ENCODE results near the gene PPARGC1A. TPM values are rescaled to one million over a fixed set of nuclear protein-coding genes. Genes with fewer than 3 reads are reported as not detected.
A peak's percentile ranks its signal among the peaks of the same experiment; 100 is the strongest.

The PPARGC1A gene
- total RNA-seq, 2 donors from 2014 or later, result 9.2 to 14.7 TPM

GRCh38 chr4:23878246-23878891, 11.5 kb downstream of the PPARGC1A start:
- H3K4me1 ChIP-seq (replicated peaks), result no peaks in the 10 kb centered on the region
- no peak for DNase-seq (ENCODE audit: low spot score)
- intact Hi-C loops (cut with DNase I), result no loop called here
- TF ChIP-seq POLR2A (IDR thresholded peaks at IDR 0.05) (no peak), POLR2AphosphoS5 (IDR thresholded peaks at IDR 0.05) (no peak)
- TF ChIP-seq, protein P1, sequence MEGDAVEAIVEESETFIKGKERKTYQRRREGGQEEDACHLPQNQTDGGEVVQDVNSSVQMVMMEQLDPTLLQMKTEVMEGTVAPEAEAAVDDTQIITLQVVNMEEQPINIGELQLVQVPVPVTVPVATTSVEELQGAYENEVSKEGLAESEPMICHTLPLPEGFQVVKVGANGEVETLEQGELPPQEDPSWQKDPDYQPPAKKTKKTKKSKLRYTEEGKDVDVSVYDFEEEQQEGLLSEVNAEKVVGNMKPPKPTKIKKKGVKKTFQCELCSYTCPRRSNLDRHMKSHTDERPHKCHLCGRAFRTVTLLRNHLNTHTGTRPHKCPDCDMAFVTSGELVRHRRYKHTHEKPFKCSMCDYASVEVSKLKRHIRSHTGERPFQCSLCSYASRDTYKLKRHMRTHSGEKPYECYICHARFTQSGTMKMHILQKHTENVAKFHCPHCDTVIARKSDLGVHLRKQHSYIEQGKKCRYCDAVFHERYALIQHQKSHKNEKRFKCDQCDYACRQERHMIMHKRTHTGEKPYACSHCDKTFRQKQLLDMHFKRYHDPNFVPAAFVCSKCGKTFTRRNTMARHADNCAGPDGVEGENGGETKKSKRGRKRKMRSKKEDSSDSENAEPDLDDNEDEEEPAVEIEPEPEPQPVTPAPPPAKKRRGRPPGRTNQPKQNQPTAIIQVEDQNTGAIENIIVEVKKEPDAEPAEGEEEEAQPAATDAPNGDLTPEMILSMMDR (IDR thresholded peaks at IDR 0.05), result no peak
- no peaks in the 10 kb centered on the region for H3K9me3 ChIP-seq
- H3K36me3 ChIP-seq, result no peaks in the 10 kb centered on the region
- peak overlapping the region in 1 of 2 donors; percentile 20 for H3K27ac ChIP-seq
- 23% methylated on average over 6 of the region's 6 CpGs for WGBS
- H3K27me3 ChIP-seq (replicated peaks; ENCODE audit: insufficient read depth), result no peaks in the 10 kb centered on the region
- no peak overlapping the region for H3K4me3 ChIP-seq

GRCh38 chr4:23877758-23878229, 12.1 kb downstream of the PPARGC1A start:
- peak; percentile 58 for TF ChIP-seq POLR2AphosphoS5 (IDR thresholded peaks at IDR 0.05)
- TF ChIP-seq, protein P1 (IDR thresholded peaks at IDR 0.05), result no peak
- H3K4me3 ChIP-seq, result no peak overlapping the region
- H3K4me1 ChIP-seq (replicated peaks), result no peaks in the 10 kb centered on the region
- no peaks in the 10 kb centered on the region for H3K36me3 ChIP-seq
- no peaks in the 10 kb centered on the region for H3K9me3 ChIP-seq
- intact Hi-C loops (cut with DNase I), result no loop called here
- no peaks in the 10 kb centered on the region for H3K27me3 ChIP-seq (replicated peaks; ENCODE audit: insufficient read depth)
- DNase-seq (ENCODE audit: low spot score), result peak; percentile 46
- 16% methylated on average over 2 of the region's 2 CpGs for WGBS
- peak overlapping the region in 1 of 2 donors; percentile 20 for H3K27ac ChIP-seq

DNA sequence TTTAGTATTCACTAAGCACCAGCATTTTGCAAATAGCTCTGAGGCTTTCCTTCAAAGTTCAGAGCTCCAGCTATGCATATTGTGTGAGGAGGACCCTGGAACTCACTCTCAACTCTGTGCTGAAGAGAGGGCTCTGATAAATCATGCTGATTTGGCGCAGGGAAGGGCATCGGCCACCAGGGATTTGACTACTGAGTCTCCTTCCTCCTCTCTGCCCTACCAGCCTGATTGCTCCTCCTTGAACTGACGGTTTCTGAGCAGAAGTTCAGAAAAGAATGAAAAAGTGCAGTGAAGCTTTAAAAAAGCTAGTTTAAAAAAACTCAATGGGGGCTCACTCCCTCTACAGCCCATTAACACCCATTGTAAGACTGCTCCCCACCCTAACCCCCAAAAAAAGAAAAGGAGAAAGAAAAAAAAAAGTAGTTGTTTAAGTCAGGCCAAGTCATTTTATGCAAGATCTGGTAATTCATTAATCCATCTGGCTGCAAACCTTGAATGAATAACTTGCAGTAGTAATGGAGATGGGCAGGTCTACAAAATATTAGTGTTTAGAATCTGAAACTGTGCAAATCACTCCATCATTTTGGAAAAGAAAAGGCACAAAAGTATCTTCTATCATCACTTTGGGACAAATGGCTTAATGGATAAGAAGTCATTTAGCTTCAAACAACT, 13.3 kb downstream of the PPARGC1A start:
- no peak for DNase-seq (ENCODE audit: low spot score)
- 100% methylated on average over 3 of the region's 3 CpGs for WGBS
- Histone ChIP-seq H3K4me3 (no peak overlapping the region), H3K9me3 (no peaks in the 10 kb centered on the region), H3K27me3 (replicated peaks; ENCODE audit: insufficient read depth) (no peaks in the 10 kb centered on the region), H3K4me1 (replicated peaks) (no peaks in the 10 kb centered on the region), H3K27ac (no peak overlapping the region), H3K36me3 (no peaks in the 10 kb centered on the region)
- intact Hi-C loops (cut with DNase I), result no loop called here
- no peak for TF ChIP-seq POLR2A (IDR thresholded peaks at IDR 0.05)
- no peak for TF ChIP-seq POLR2AphosphoS5 (IDR thresholded peaks at IDR 0.05)
- TF ChIP-seq, protein P1 (IDR thresholded peaks at IDR 0.05), result no peak

DNA sequence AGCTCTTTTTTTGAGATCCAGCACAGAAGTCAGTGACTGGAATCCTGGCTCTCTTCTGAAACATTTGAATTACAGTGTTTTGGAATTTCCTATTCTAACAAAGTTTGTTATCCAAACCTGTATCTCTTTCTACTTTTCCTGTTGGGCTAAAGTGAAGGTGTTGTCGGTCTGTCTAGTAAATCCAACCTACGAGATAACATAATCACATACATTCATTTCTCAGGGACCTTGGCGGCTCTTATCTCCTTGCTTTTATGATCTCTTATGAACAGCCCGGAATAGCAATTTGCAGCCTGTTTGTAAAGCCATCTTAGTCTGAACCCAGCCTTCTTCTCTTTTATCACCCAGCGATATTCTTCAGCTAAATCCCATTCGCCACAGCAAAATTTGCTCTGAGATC, 14.5 kb downstream of the PPARGC1A start:
- intact Hi-C loops (cut with DNase I), result no loop called here
- Histone ChIP-seq H3K4me3 (no peak overlapping the region), H3K27ac (no peak overlapping the region), H3K4me1 (replicated peaks) (no peaks in the 10 kb centered on the region), H3K27me3 (replicated peaks; ENCODE audit: insufficient read depth) (no peaks in the 10 kb centered on the region), H3K36me3 (no peaks in the 10 kb centered on the region), H3K9me3 (no peaks in the 10 kb centered on the region)
- TF ChIP-seq POLR2AphosphoS5 (IDR thresholded peaks at IDR 0.05) (no peak), POLR2A (IDR thresholded peaks at IDR 0.05) (no peak)
- TF ChIP-seq, protein P1 (IDR thresholded peaks at IDR 0.05), result no peak
- no peak for DNase-seq (ENCODE audit: low spot score)
- WGBS, result 63% methylated on average over 6 of the region's 6 CpGs

DNA sequence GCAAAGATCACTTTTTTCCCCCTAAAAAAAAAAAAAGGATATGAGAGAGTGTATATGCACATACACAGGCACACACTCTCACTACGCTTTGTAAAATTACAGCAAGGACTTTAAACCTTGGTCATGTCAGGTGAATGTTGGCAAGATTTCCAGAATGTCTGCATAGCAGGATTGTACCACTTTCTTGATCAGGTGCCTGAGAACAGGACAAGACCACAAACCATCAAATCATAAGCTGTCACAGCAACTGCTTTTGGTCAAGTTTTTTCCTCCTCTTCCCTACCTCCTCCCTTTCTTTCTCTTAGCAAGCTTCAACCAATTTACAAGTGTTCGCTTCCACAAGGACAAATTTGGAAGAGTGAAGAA, 15.3 kb downstream of the PPARGC1A start:
- no peaks in the 10 kb centered on the region for H3K27me3 ChIP-seq (replicated peaks; ENCODE audit: insufficient read depth)
- no peaks in the 10 kb centered on the region for H3K36me3 ChIP-seq
- no peak for DNase-seq (ENCODE audit: low spot score)
- H3K4me1 ChIP-seq (replicated peaks), result no peaks in the 10 kb centered on the region
- H3K4me3 ChIP-seq, result no peak overlapping the region
- no peak overlapping the region for H3K27ac ChIP-seq
- H3K9me3 ChIP-seq, result no peaks in the 10 kb centered on the region
- TF ChIP-seq, protein P1 (IDR thresholded peaks at IDR 0.05), result no peak
- no peak for TF ChIP-seq POLR2AphosphoS5 (IDR thresholded peaks at IDR 0.05)
- TF ChIP-seq POLR2A (IDR thresholded peaks at IDR 0.05), result no peak
- intact Hi-C loops (cut with DNase I), result no loop called here
- WGBS, result 88% methylated on average over 2 of the region's 2 CpGs
